ENCODE measurements around the gene RGS21.
"Not testable (repeated sequence)": the region's sequence is repeated elsewhere in the genome, so short reads cannot be mapped to it uniquely, and the experiment has no call there.

DNA sequence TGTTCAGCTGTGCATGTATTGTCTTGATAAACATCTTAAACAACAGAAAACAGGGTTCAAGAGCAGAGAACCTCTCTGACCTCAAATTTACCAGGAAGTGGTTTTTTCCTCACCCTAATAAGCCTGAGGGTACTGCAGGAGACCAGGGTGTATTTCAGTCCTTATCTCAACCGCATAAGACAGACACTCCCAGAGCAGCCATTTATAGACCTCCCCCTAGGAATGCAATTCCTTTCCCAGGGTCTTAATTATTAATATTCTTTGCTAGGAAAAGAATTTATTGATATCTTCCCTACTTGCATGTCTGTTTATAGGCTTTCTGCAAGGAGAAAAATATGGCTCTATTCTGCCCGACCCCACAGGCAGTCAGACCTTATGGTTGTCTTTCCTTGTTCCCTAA lies 8.5 kb upstream of the RGS21 start:
- TF ChIP-seq RXRA (IDR thresholded peaks at IDR 0.05; ENCODE audit: borderline replicate concordance, low read depth); CHD2 (IDR thresholded peaks at IDR 0.05; ENCODE audit: low read length, partially characterized antibody); NFIC (IDR thresholded peaks at IDR 0.05; ENCODE audit: borderline replicate concordance); FOXM1 (IDR thresholded peaks at IDR 0.05; ENCODE audit: low read depth); SIN3A (IDR thresholded peaks at IDR 0.05; ENCODE audit: borderline replicate concordance, low read depth, low read length); RFX5 (IDR thresholded peaks at IDR 0.05; ENCODE audit: low read length); POLR2AphosphoS5 (IDR thresholded peaks at IDR 0.05; ENCODE audit: low read depth, low read length); MXI1 (IDR thresholded peaks at IDR 0.05; ENCODE audit: low read depth, low read length); GATA2 (CRISPR knock-in tag; IDR thresholded peaks at IDR 0.05); RAD21 (IDR thresholded peaks at IDR 0.05; ENCODE audit: low read length); EP300 (IDR thresholded peaks at IDR 0.05; ENCODE audit: borderline replicate concordance in 1 of 2, low read depth in 1 of 2, low read length in 1 of 2); MEF2A (IDR thresholded peaks at IDR 0.05; ENCODE audit: borderline replicate concordance, low read depth): not testable (repeated sequence)
- TF ChIP-seq, protein P1, sequence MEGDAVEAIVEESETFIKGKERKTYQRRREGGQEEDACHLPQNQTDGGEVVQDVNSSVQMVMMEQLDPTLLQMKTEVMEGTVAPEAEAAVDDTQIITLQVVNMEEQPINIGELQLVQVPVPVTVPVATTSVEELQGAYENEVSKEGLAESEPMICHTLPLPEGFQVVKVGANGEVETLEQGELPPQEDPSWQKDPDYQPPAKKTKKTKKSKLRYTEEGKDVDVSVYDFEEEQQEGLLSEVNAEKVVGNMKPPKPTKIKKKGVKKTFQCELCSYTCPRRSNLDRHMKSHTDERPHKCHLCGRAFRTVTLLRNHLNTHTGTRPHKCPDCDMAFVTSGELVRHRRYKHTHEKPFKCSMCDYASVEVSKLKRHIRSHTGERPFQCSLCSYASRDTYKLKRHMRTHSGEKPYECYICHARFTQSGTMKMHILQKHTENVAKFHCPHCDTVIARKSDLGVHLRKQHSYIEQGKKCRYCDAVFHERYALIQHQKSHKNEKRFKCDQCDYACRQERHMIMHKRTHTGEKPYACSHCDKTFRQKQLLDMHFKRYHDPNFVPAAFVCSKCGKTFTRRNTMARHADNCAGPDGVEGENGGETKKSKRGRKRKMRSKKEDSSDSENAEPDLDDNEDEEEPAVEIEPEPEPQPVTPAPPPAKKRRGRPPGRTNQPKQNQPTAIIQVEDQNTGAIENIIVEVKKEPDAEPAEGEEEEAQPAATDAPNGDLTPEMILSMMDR (IDR thresholded peaks at IDR 0.05) = not testable (repeated sequence)
- TF ChIP-seq, protein P2, sequence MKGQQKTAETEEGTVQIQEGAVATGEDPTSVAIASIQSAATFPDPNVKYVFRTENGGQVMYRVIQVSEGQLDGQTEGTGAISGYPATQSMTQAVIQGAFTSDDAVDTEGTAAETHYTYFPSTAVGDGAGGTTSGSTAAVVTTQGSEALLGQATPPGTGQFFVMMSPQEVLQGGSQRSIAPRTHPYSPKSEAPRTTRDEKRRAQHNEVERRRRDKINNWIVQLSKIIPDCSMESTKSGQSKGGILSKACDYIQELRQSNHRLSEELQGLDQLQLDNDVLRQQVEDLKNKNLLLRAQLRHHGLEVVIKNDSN (IDR thresholded peaks at IDR 0.05; ENCODE audit: borderline replicate concordance, low read depth) = not testable (repeated sequence)

All from SK-N-SH (cell line).